RWPE2 (cell line): Measurements from ENCODE around the gene LRRC63.

ENCODE experiments used
- ATAC-seq: fragments of 200-7000 bp; cut with Tn5 transposase; 3 replicates; pipeline ENCODE4 v1.9.1; 2021; ENCODE audit warnings: low read depth
- DNase-seq: peaks from one replicate; pipeline ENCODE4 v3.0.0-alpha.2; 2020; ENCODE audit warnings: low spot score
- H3K27ac ChIP-seq: fragments of 450-650 bp; 2 replicates; pipeline ENCODE4 v1.5.1; 2017; ENCODE audit warnings: mild to moderate bottlenecking; ENCODE audit not compliant: poor library complexity, severe bottlenecking
- H3K27me3 ChIP-seq: fragments of 250-450 bp; sonication (Bioruptor Pico); 2 replicates; pipeline ENCODE4 v1.5.1; 2021; ENCODE audit warnings: mild to moderate bottlenecking, moderate library complexity; ENCODE audit not compliant: insufficient read depth, poor library complexity, severe bottlenecking
- H3K36me3 ChIP-seq: fragments of 250-450 bp; sonication (Bioruptor Pico); 2 replicates; pipeline ENCODE4 v1.5.1; 2020; ENCODE audit warnings: low read depth, mild to moderate bottlenecking, moderate library complexity
- H3K4me1 ChIP-seq: fragments of 250-450 bp; sonication (Bioruptor Pico); 2 replicates; pipeline ENCODE4 v1.5.1; 2021; ENCODE audit warnings: mild to moderate bottlenecking, moderate library complexity; ENCODE audit not compliant: insufficient read depth, poor library complexity, severe bottlenecking
- H3K4me3 ChIP-seq: fragments of 250-450 bp; sonication (Bioruptor Pico); 2 replicates; pipeline ENCODE4 v1.5.1; 2021; ENCODE audit warnings: mild to moderate bottlenecking, moderate library complexity; ENCODE audit not compliant: severe bottlenecking
- H3K9me3 ChIP-seq: fragments of 250-450 bp; sonication (Bioruptor Pico); 2 replicates; pipeline ENCODE4 v1.5.1; 2021; ENCODE audit warnings: mild to moderate bottlenecking, moderate library complexity; ENCODE audit not compliant: severe bottlenecking
- CTCF ChIP-seq: fragments of 450-650 bp; IDR thresholded peaks from one replicate; pipeline ENCODE4 v1.5.1; 2017; ENCODE audit warnings: mild to moderate bottlenecking, moderate library complexity; ENCODE audit not compliant: poor library complexity, severe bottlenecking

Gene LRRC63

GRCh38 chr13:46288570-46289259, 77.0 kb downstream of the LRRC63 start:
- Histone ChIP-seq H3K4me3 (no peak overlapping the region), H3K9me3 (no peaks in the 10 kb centered on the region), H3K4me1 (no peaks in the 10 kb centered on the region), H3K27ac (no peak overlapping the region), H3K27me3 (no peaks in the 10 kb centered on the region), H3K36me3 (no peaks in the 10 kb centered on the region)
- ATAC-seq (peak; percentile 58; the same call in 1 of the 3 replicates), DNase-seq (no peak)
- TF ChIP-seq CTCF = peak; percentile 60

GRCh38 chr13:46289260-46289955, 77.7 kb downstream of the LRRC63 start:
- DNase-seq (no peak), ATAC-seq (no peak)
- no peaks in the 10 kb centered on the region for H3K36me3 ChIP-seq
- no peak overlapping the region for H3K27ac ChIP-seq
- no peaks in the 10 kb centered on the region for H3K4me1 ChIP-seq
- H3K4me3 ChIP-seq = no peak overlapping the region
- H3K27me3 ChIP-seq = no peaks in the 10 kb centered on the region
- no peaks in the 10 kb centered on the region for H3K9me3 ChIP-seq
- TF ChIP-seq CTCF = peak; percentile 14

- H3K9me3 ChIP-seq = no peaks in the 10 kb centered on the region
- TF ChIP-seq CTCF = no peak
- no peak for ATAC-seq
- H3K4me1 ChIP-seq = peaks cover 5% of the 10 kb centered on the region
- H3K4me3 ChIP-seq = no peak overlapping the region
- no peak overlapping the region for H3K27ac ChIP-seq
- H3K27me3 ChIP-seq = no peaks in the 10 kb centered on the region
- no peaks in the 10 kb centered on the region for H3K36me3 ChIP-seq
- DNase-seq = no peak
Measured at GRCh38 chr13:46290434-46290833, 78.7 kb downstream of the LRRC63 start.

DNA sequence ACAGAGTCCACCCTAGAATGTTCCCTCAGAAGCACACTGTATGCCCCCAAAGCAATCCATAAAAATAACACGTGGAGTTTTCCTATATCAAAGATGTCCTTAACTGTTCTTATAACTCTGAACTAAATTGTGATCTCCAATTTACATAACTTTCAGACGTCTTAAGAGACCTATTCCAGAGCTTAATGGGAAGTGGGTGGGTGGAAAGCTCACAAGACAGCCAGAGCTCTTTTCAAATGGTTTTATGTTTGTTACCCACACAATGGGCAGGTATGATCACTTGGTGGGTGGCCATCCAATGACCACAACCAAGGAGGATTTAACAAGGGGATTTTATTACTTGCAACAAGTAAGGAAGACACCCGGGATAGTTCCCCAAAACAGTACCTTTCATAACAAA, 81.7 kb downstream of the LRRC63 start:
- TF ChIP-seq CTCF = no peak
- H3K4me1 ChIP-seq = peaks cover 28% of the 10 kb centered on the region
- no peak overlapping the region for H3K4me3 ChIP-seq
- H3K36me3 ChIP-seq = no peaks in the 10 kb centered on the region
- H3K27me3 ChIP-seq = no peaks in the 10 kb centered on the region
- DNase-seq = no peak
- H3K27ac ChIP-seq = no peak overlapping the region
- ATAC-seq = no peak
- no peaks in the 10 kb centered on the region for H3K9me3 ChIP-seq
